ENCODE data around the gene TPSB2.

The TPSB2 gene

GRCh38 chr16:1220098-1220728, 9.8 kb downstream of the TPSB2 start:
- no peak for DNase-seq (ENCODE audit: low read depth, low spot score)

GRCh38 chr16:1218930-1219611, 10.9 kb downstream of the TPSB2 start:
- no peak for DNase-seq (ENCODE audit: low read depth, low spot score)

- DNase-seq (ENCODE audit: low read depth, low spot score): no peak
These were observed 11.7 kb downstream of the TPSB2 start for GRCh38 chr16:1218061-1218929.

- no peak for DNase-seq (ENCODE audit: low read depth, low spot score)
These were observed 12.5 kb downstream of the TPSB2 start for GRCh38 chr16:1217526-1217925.

GRCh38 chr16:1216681-1217400, 13.1 kb downstream of the TPSB2 start:
- no peak for DNase-seq (ENCODE audit: low read depth, low spot score)

- DNase-seq (ENCODE audit: low read depth, low spot score): no peak
These were observed 13.7 kb downstream of the TPSB2 start for GRCh38 chr16:1216296-1216619.

- no peak for DNase-seq (ENCODE audit: low read depth, low spot score)
These were observed 14.2 kb downstream of the TPSB2 start for GRCh38 chr16:1215574-1216295.

- no peak for DNase-seq (ENCODE audit: low read depth, low spot score)
These were observed 15.3 kb downstream of the TPSB2 start for GRCh38 chr16:1214719-1215118.

- no peak for DNase-seq (ENCODE audit: low read depth, low spot score)
These were observed 16.1 kb downstream of the TPSB2 start for GRCh38 chr16:1213796-1214372.

GRCh38 chr16:1213231-1213630, 16.8 kb downstream of the TPSB2 start:
- no peak for DNase-seq (ENCODE audit: low read depth, low spot score)

- no peak for DNase-seq (ENCODE audit: low read depth, low spot score)
These were observed 17.3 kb downstream of the TPSB2 start for GRCh38 chr16:1212616-1213194.

- DNase-seq (ENCODE audit: low read depth, low spot score): no peak
These were observed 18.3 kb downstream of the TPSB2 start for GRCh38 chr16:1211451-1212268.

- no peak for DNase-seq (ENCODE audit: low read depth, low spot score)
These were observed 19.5 kb downstream of the TPSB2 start for GRCh38 chr16:1210461-1210860.

- no peak for DNase-seq (ENCODE audit: low read depth, low spot score)
These were observed 20.9 kb downstream of the TPSB2 start for GRCh38 chr16:1209081-1209480.

- DNase-seq (ENCODE audit: low read depth, low spot score): no peak
These were observed 21.6 kb downstream of the TPSB2 start for GRCh38 chr16:1208239-1208830.

- no peak for DNase-seq (ENCODE audit: low read depth, low spot score)
These were observed 23.2 kb downstream of the TPSB2 start for GRCh38 chr16:1206786-1207185.

- DNase-seq (ENCODE audit: low read depth, low spot score): no peak
These were observed 23.7 kb downstream of the TPSB2 start for GRCh38 chr16:1206326-1206725.

- DNase-seq (ENCODE audit: low read depth, low spot score): no peak
These were observed 25.1 kb downstream of the TPSB2 start for GRCh38 chr16:1204933-1205332.

- no peak for DNase-seq (ENCODE audit: low read depth, low spot score)
These were observed 27.7 kb downstream of the TPSB2 start for GRCh38 chr16:1202274-1202673.
